Erythroblast (primary cell): Measurements from ENCODE around the gene ZFYVE28.

ENCODE experiments used
- GATA1 ChIP-seq: IDR thresholded peaks from 2 replicates; pipeline ENCODE4 v1.6.1; 2011; ENCODE audit warnings: low read depth, mild to moderate bottlenecking, control low read depth, low read length, moderate library complexity
- POLR2A ChIP-seq: IDR thresholded peaks from 2 replicates; pipeline ENCODE4 v1.6.1; 2011; ENCODE audit warnings: mild to moderate bottlenecking, low read length

DNA sequence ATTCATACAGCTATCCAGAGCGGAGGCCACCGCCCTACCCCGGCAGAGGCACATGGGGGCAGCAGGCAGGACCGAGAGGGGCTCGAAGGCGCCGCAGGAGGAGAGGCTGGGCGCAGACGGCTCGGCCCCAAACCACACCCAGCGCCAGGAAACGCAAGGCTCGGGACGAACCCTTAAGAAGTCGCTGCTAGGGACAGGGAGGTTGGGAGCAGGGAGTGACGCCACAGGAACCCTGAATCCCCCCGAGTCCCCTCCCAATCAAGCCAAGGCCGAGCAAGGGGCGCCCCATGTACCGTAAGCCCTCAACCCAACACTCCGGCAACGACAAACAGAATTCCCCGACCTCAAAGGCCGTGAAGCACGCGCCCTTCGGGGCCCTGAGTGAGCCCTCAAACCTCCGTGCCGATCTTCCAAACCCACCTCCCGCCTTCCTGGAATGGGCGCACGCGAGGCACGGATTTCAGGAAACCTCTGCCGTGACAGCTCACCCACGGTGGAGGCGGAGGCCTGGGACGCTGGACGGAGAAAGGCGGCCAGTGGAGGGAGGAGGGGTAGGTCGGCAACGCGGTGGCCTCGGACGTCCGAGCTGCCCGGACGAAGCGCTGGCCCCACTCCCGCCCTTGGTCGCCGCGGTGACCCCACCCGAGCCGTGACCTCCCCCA, 1.8 kb downstream of the ZFYVE28 start:
- TF ChIP-seq POLR2A (no peak), GATA1 (no peak)
